Spleen (tissue), 7 donors: ENCODE measurements around the gene PLSCR2.
A peak's percentile ranks its signal among the peaks of the same experiment; 100 is the strongest.

Experiments used
- CTCF ChIP-seq, 11 experiments: fragments of 200-600 bp in 7 of 11; fragments of 450-650 bp in 4 of 11; sonication (generic) in 4 of 11; IDR thresholded peaks in 8 of 11; conservative IDR thresholded peaks in 3 of 11; 1 replicate in 7 of 11; 2 replicates in 4 of 11; pipeline versions ENCODE4 v1.4.0 to v1.8.0; 2016 to 2021; ENCODE audit warnings: antibody characterized with exemption in 11 of 11, inconsistent platforms in 4 of 11, mild to moderate bottlenecking in 1 of 11
- POLR2A ChIP-seq, 3 donors: fragments of 450-650 bp; IDR thresholded peaks; one replicate each; pipeline ENCODE4 v1.5.1; 2017; ENCODE audit warnings: antibody characterized with exemption in 3 of 3, mild to moderate bottlenecking in 1 of 3
- POLR2AphosphoS5 ChIP-seq, 3 donors: sonication (generic); formaldehyde crosslinking; IDR thresholded peaks; one replicate each; pipeline ENCODE4 v1.5.1; 2017; ENCODE audit warnings: antibody characterized with exemption in 3 of 3
- donor health status: DM: no; HTN: no; CAD: no; lungs with moderate emphysema.
- donor health status: DM: no; HTN: no; CAD: no.
- donor health status: DM: no; HTN: no; CAD: no.

- TF ChIP-seq CTCF (IDR thresholded peaks at IDR 0.05 in 8 of 11, conservative IDR thresholded peaks at IDR 0.05 in 3 of 11) (no peak), POLR2A (IDR thresholded peaks at IDR 0.05) (no peak), POLR2AphosphoS5 (IDR thresholded peaks at IDR 0.05) (peak in 2 of 3 donors; percentile 16 to 56)
These were observed 34.3 kb upstream of the PLSCR2 start for GRCh38 chr3:146503461-146504202.
